Motor neuron (in vitro differentiated cells): ENCODE data around the gene NOTCH3. TPM values are rescaled to one million over a fixed set of nuclear protein-coding genes. Genes with fewer than 3 reads are reported as not detected.

ENCODE experiments used
- ATAC-seq, 8 experiments: fragments of 200-7000 bp; cut with Tn5 transposase; replicated peaks in 6 of 8; 2 replicates each; pipeline ENCODE4 v1.8.0; 2021; ENCODE audit warnings: mild to moderate bottlenecking in 8 of 8, moderate library complexity in 8 of 8
- H3K27ac ChIP-seq, 2 donors: fragments of 250-450 bp; sonication (Bioruptor Pico); 2 replicates each; pipeline ENCODE4 v1.9.0; 2021; ENCODE audit warnings: antibody characterized with exemption in 2 of 2, mild to moderate bottlenecking in 2 of 2, moderate library complexity in 1 of 2
- H3K4me1 ChIP-seq, 2 donors: fragments of 250-450 bp; sonication (Bioruptor Pico); replicated peaks in 1 of 2; 2 replicates each; pipeline ENCODE4 v1.6.1; 2021; ENCODE audit warnings: antibody characterized with exemption in 2 of 2, mild to moderate bottlenecking in 2 of 2, moderate library complexity in 1 of 2
- H3K4me3 ChIP-seq, 5 donors: fragments of 250-450 bp; sonication (Bioruptor Pico); 2 replicates each; pipeline ENCODE4 v1.9.0; 2021; ENCODE audit warnings: antibody characterized with exemption in 5 of 5, mild to moderate bottlenecking in 5 of 5, moderate library complexity in 4 of 5
- WGBS, 10 experiments: fragments of 450-650 bp; shearing (Covaris generic); methylation state at CpG; one replicate each; pipeline ENCODE4 v1.0.0; 2022; 5-methylcytosine and 5-hydroxymethylcytosine counted together
- in situ Hi-C, 9 experiments: fragments of 400-800 bp; cut with MboI; loops; one replicate each; pipeline ENCODE4 v1.15.0; 2021; ENCODE audit warnings: low sequenced_read_pairs in 9 of 9, low pct_unique_long_range_greater_than_20kb in 2 of 9; ENCODE audit not compliant: unreplicated experiment in 9 of 9
- total RNA-seq, 8 experiments: library from RNA; unstranded; fragments of 300-600 nt; gene quantifications; 2 replicates each; pipeline versions ENCODE4 v1.2.3 to v1.2.4, GENCODE V29; 2022

The NOTCH3 gene
- total RNA-seq, 8 experiments from 2014 or later, result 3.0 to 26.4 (median 7.7) TPM

DNA sequence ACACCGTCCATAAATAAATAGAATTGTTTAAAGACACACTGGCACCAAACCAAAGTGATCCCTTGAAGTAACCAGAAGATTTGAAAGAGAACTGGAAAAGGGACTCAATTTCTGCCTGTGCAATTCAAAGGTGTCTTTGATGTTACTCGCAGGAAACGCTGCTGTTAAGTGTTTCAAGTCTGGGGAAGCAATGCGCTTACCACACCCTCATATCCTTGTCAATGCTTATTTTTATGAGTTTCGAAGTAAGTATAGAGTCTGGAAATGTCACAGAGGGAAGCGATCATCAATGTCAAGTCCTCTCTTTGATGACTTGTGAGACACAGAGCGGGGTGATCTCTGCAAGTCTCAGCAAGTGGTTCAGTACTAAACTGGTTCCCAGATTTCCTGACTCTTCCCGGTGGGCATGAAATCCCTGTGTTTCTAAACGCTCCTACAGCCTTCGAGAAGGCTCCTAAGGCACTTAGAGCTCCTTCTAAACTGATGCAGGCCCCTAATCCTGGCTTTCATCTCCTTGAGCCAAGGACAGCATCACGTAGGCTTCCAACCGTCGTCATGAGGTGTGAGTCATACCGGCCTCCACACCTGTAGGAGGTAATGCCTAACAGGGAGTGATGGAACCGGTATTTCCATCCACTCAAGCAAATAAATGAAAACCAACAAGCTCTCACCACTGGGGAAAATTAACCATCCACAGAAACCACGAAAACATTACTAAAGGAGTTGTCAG, 70.8 kb downstream of the NOTCH3 start:
- no peaks in the 10 kb centered on the region for H3K4me1 ChIP-seq
- no peak overlapping the region for H3K27ac ChIP-seq
- ATAC-seq, result no peak
- 25 to 83% (median 58%) methylated on average over 4 to 12 of the region's 16 CpGs for WGBS, 10 experiments
- H3K4me3 ChIP-seq, result no peak overlapping the region
- in situ Hi-C loops, result no loop called here

DNA sequence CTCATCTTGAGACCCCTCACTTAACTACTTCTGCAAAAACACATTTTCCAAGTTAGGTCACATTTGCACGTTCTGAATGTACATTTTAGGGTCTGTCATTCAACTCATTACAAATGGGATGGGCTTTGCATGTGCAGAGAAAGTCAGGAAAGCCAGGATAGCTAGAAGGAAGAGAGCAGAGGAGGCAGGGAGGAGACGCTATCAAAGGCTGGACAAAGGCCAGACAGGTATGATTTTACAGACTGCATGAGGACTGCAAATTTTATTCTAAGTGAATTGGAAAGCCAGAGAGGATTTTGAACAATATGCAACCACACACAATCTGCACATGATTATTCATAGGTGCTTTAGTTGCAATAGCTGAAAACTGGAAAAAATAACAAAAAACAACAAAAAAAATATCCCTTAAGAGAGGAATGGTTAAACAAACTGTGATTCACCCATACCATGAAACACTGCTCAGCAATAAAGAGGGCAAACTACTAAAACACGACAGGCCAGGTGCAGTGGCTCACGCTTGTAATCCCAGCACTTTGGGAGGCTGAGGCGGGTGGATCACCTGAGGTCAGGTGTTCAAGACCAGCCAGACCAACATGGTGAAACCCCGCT, 72.5 kb downstream of the NOTCH3 start:
- Histone ChIP-seq H3K4me1 (peaks cover 4 to 5% of the 10 kb centered on the region in 2 donors), H3K27ac (no peak overlapping the region), H3K4me3 (no peak overlapping the region)
- no peak for ATAC-seq
- 33 to 100% (median 64%) methylated on average over 1 to 6 of the region's 6 CpGs for WGBS, 10 experiments
- in situ Hi-C loops, result no loop called here

GRCh38 chr19:15126131-15126910, 74.5 kb downstream of the NOTCH3 start:
- H3K4me1 ChIP-seq, result peaks cover 4 to 5% of the 10 kb centered on the region in 2 donors
- 38 to 92% (median 60%) methylated on average over 1 to 2 of the region's 2 CpGs; no CpG with 5 or more reads in 1 of the 10 experiments for WGBS, 10 experiments
- peak overlapping the region; percentile 21 to 81 (median 62) for H3K4me3 ChIP-seq
- H3K27ac ChIP-seq, result no peak overlapping the region
- in situ Hi-C loops, result no loop called here
- ATAC-seq, result no peak

GRCh38 chr19:15125232-15126067, 75.3 kb downstream of the NOTCH3 start:
- H3K4me1 ChIP-seq, result peaks cover 4 to 5% of the 10 kb centered on the region in 2 donors
- peak overlapping the region; percentile 84 to 94 for H3K27ac ChIP-seq
- WGBS, 10 experiments, result 0 to 20% (median 0%) methylated on average over 1 to 8 of the region's 61 CpGs; no CpG with 5 or more reads in 3 of the 10 experiments
- H3K4me3 ChIP-seq, result peak overlapping the region; percentile 57 to 81 (median 67)
- in situ Hi-C loops, result no loop called here
- peak; percentile 90 to 96 (median 94) for ATAC-seq

DNA sequence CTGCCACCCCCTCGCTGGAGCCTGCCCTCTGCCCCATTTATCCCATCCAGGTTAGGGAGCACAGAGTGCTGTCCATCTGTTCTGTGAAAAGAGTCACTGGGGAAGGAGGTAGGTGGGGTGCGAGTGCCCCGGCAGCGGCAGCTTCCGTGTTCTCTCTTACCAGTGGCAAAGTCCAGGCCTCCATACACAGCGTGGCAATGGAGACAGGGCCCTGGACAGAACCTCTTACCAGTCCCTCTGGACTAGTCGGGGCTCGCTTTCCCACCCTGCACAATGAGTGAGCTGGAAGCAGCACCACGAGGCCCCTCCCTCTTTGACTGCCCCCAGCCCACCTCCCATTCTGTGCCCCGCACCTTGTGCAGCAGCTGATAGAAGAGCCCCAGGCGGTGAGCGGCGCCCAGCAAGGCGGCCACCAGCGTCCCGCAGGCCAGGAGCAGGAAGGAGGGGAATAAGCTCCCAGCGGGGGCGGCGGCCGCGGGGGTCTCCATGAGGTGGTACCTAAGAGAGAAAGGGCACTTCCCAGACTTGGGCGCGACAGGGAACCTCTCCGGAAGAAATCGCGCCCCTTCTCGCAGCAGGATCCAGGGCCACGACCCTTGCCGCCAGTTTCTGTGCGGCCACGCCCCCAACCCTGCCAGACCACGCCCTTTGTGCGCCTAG, 76.1 kb downstream of the NOTCH3 start:
- H3K4me3 ChIP-seq, result peak overlapping the region; percentile 57 to 81 (median 67)
- WGBS, 10 experiments, result 0 to 20% (median 5%) methylated on average over 1 to 5 of the region's 33 CpGs; no CpG with 5 or more reads in 6 of the 10 experiments
- peaks cover 4 to 5% of the 10 kb centered on the region in 2 donors for H3K4me1 ChIP-seq
- peak overlapping the region; percentile 84 to 94 for H3K27ac ChIP-seq
- ATAC-seq, result peak; percentile 4 to 11 (median 7)
- in situ Hi-C loops, result no loop called here

DNA sequence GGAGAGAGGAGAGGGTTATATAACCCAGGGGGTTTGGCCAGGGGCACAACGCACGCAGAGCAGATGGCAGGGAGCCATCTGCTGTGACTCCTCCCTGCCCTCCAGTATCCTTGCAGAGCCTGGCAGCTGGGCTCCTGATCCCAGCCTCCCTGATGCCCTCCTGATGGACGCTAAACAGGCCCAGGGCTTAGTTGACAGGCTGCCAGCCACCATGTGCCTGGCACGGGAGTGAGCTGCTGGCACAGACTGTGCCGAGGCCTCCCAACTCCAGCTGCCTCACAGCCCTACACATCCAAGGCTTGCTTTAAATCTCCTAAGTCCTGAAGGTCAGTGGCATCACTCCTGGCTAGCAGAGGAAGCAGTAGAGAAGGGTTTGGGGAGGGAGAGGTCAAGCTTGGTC, 76.9 kb downstream of the NOTCH3 start:
- Histone ChIP-seq H3K4me1 (peaks cover 4 to 5% of the 10 kb centered on the region in 2 donors), H3K27ac (peak overlapping the region in 1 of 2 donors; percentile 94), H3K4me3 (peak overlapping the region in 4 of 5 donors; percentile 57 to 81 (median 64))
- in situ Hi-C loops, result no loop called here
- 17% methylated on average over 2 of the region's 5 CpGs; no CpG with 5 or more reads in 9 of the 10 experiments for WGBS, 10 experiments
- ATAC-seq, result no peak

DNA sequence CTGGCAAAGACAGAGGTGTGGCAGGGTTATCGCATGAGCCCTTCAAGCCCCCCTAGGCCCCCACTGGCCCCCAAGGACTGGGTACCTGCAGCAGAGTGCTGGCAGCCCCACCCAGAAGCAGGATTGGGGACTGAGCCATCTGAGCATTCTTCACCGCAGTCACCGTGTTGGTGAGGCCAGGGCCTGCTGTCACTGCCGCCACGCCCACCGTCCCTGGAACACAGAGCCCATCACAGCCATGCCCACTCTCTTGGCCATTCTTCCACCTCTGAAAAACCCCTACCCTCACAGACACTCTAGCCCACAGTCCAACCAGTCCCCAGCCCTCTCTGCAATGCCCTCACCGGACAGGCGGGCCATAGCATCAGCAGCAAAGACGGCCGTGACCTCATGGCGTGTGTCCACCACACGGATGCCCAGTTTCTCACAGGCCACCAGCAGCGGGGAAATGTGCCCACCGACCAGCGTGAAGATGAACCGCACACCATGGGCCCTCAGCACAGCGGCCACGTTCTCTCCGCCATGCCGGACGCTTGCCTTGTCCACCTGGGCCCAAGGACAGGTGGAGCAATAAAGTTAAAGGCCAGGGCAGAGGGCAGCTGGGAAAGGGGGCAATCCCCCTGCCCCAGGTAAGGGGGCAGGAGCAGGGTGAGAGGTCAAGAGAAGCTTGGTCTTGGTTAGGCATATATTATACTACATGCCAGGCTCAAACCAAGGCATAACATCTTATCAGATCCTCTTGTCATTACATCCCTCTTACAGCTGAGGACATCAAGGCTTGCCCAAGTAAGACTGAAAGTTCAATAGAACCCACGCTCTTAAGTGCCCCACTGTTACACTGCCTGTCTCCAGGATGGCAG, 77.5 kb downstream of the NOTCH3 start:
- H3K4me3 ChIP-seq, result no peak overlapping the region
- no peak overlapping the region for H3K27ac ChIP-seq
- in situ Hi-C loops, result no loop called here
- 92 to 100% (median 95%) methylated on average over 1 to 7 of the region's 22 CpGs; no CpG with 5 or more reads in 5 of the 10 experiments for WGBS, 10 experiments
- no peak for ATAC-seq
- H3K4me1 ChIP-seq, result peaks cover 4 to 5% of the 10 kb centered on the region in 2 donors

GRCh38 chr19:15122331-15123030, 78.3 kb downstream of the NOTCH3 start:
- in situ Hi-C loops, result no loop called here
- H3K4me3 ChIP-seq, result no peak overlapping the region
- H3K27ac ChIP-seq, result no peak overlapping the region
- peaks cover 4 to 5% of the 10 kb centered on the region in 2 donors for H3K4me1 ChIP-seq
- no peak for ATAC-seq
- 83 to 100% (median 96%) methylated on average over 1 to 5 of the region's 21 CpGs; no CpG with 5 or more reads in 2 of the 10 experiments for WGBS, 10 experiments

DNA sequence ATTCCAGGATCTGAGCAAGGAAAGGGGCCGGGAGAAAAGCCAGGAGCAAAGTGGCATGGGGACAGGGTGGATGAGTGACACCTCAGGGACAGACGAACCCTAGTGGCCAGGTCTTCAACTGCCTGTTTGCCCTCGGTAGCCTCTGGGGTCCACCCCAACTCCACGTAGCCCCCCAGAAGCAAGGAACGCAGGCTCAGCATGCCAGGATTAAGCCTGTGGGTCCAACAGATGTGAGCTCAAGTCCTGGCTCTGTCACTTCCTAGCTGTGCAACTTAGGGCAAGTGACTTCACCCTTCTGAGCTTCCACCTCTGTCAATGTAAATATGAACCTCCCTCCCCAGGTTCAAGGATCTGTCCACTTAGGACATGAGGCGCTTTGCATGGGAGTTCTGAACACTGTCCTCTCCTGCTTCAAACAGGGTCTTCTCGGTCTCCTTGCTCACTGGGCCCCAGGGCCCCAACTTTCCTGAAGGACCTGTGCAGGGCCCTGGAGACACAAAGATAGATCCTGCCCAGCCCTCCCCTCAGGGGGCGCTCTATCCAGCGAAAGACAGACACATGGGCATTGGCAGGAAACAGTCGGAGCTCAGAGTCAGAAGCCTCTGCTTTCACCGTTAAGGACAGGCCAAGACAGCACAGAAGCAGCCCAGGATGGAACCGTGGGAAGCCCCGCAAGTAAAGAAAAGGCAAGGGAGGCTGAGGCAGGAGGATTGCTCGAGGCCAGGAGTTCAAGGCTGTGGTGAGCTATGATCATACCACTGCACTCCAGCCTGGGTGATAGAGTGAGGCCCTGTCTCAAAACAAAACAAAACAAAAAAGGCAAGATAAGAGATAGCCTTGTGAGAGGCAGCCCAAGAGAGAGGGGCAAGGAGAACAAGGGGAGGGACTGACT, 80.4 kb downstream of the NOTCH3 start:
- peaks cover 4 to 5% of the 10 kb centered on the region in 2 donors for H3K4me1 ChIP-seq
- WGBS, 10 experiments, result 73 to 100% (median 94%) methylated on average over 2 to 8 of the region's 14 CpGs; no CpG with 5 or more reads in 1 of the 10 experiments
- H3K27ac ChIP-seq, result no peak overlapping the region
- ATAC-seq, result no peak
- in situ Hi-C loops, result no loop called here
- no peak overlapping the region for H3K4me3 ChIP-seq

- ATAC-seq, result no peak
- Histone ChIP-seq H3K4me3 (no peak overlapping the region), H3K4me1 (peaks cover under 1% of the 10 kb centered on the region in 2 donors), H3K27ac (no peak overlapping the region)
- WGBS, 10 experiments, result 33 to 100% (median 93%) methylated on average over 1 to 5 of the region's 20 CpGs; no CpG with 5 or more reads in 4 of the 10 experiments
- in situ Hi-C loops, result no loop called here
Measured at GRCh38 chr19:15118789-15119494, 81.9 kb downstream of the NOTCH3 start.
